CD4-positive, alpha-beta T cell treated with Interleukin-15 for 1 hour (primary cell): ENCODE measurements around the gene NRSN2.
"Not testable (repeated sequence)": the region's sequence is repeated elsewhere in the genome, so short reads cannot be mapped to it uniquely, and the experiment has no call there.

Source experiments
- DNase-seq: peaks from one replicate; pipeline ENCODE4 v3.0.0-alpha.2; 2020

Gene NRSN2

GRCh38 chr20:325889-326644 is 20.8 kb upstream of the NRSN2 start:
- DNase-seq, result peak; percentile 50

GRCh38 chr20:326645-327185 is 20.2 kb upstream of the NRSN2 start:
- DNase-seq, result no peak

DNA sequence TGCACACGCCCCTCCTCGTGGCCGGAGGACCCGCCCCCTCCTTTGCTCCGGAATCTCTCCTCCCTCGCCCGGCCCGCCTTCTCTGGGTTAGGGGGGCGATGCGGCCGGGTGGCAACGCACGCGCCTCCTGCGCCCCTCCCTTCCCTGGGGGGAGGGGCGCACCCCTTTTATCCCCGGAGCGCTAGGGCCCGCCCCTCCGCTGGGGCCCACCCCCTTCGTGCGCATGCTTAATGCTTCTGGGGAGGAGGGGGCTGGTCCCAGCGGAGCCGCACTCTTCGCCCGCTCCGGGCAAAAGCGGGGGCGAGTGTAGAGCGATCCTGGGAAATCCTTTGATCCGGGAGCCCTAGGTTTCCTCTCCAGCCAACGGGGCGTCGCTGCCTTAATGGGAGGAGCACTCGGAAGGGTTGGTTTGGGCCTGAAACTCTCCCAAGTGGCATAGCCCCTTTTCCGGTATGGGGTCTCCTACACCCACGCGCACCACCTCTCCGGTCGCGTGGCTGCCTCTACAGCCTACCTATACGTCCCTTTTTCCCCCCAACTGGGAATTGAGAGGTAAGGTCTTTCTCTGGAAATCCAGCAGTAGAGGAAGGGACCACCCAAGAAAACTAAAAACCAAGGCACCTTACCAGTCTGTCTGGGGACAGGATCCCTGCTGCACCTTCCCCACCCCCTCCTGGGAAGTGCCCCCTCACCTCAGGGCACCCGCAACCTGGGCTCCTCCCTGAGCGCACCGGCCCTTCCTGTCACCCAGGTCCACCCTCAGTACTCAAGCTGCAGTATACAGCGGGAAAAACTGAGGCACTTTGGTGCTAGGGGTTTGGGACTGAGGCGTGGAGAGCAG is 19.5 kb upstream of the NRSN2 start:
- DNase-seq, result peak; percentile 82

GRCh38 chr20:328027-328974 is 18.6 kb upstream of the NRSN2 start:
- DNase-seq, result no peak

DNA sequence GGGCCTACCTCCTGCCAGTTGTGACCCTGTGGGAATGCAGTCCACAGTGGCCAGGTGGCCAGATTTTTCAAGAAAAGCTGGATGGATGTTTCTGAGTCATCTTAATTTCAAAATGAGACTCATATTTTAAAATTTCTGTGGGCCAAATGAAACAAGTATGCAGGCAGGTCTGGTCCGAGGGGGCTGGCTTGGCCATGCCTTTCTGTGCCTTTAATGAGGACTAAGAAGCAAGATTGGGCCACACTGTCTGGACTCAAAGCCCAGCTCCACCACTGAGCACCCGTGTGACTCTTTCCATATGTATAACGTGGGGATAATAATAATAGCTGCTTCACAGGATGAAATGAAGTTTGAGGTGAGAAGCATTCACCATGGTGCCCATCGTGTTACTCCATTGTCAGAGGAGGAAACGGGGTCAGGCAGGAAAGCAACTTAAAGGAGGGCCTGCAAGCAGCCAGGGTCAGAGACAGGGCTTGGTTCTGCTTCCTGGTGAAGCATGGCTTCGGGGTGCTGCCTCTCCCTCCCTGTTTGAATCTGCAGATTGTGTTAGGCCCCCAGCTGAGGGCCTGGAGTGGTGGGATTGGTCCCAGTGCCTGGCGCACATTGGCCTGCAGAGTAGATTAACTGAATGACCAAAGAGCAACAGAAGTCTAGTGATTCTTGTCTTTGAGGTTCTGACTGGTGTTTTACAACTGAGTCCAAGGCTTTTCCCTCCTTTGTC is 17.8 kb upstream of the NRSN2 start:
- no peak for DNase-seq

DNA sequence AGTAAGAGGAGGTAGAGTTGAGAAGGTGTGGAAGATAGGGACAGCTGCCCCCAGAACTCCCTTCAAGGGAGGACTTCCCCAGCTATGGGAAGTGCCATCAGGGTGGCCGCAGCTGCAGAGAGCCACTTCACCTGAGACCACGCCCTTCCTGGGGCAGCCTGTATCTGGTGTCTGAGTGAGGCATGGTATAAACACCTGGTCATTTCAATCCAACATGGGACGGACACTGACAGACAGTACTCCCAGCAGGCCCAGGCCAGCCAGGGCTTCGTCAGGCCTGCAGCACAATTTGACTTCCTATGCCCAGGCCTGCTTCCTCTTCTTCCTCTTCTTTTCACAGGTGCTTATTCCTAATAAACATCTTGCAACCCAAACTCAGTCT is 17.1 kb upstream of the NRSN2 start:
- DNase-seq, result no peak

DNA sequence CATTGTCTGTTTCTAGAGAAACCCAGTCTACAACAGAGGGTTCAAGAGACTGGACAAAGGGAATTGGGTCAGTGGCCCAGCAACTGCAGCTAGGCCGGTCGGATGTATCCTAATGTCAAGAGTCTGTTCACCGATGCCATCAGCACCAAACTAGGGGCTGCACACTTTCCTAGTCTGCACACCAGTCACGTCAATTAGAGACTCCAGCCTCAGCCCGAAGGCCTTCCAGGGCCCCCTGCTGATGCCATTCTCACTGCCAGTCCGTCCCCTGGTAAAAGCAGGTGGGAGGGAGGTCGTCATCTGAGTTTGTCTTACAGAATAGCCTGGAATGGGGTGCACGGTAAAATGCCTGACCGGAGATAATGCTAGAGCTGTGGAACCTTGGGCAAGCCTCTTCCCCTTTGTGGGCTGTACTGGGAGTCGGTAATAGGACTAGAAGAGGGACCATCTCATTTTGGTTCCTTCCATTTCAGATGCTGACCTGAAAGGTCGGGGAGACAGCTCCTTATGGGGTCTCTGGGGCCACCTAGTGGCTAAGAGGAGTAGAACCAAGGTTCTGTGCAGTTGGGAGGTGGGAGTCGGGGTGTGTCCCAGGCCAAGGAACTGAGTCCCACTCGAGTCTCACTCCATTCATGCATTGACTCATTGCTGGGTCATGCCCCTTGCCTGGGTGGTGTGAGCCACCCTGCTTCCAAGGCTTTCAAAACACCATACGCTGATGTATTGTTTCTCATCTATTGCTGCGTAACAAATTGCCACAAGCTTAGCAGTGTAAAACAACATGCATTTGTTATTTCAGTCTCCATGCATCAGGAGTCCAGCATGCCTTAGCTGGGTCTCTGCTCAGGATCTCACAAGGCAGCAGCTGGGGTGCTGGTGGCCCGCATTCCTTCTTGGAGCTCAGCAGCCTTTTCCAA is 16.4 kb upstream of the NRSN2 start:
- DNase-seq, result peak; percentile 69

GRCh38 chr20:334578-334977 is 12.3 kb upstream of the NRSN2 start:
- no peak for DNase-seq

DNA sequence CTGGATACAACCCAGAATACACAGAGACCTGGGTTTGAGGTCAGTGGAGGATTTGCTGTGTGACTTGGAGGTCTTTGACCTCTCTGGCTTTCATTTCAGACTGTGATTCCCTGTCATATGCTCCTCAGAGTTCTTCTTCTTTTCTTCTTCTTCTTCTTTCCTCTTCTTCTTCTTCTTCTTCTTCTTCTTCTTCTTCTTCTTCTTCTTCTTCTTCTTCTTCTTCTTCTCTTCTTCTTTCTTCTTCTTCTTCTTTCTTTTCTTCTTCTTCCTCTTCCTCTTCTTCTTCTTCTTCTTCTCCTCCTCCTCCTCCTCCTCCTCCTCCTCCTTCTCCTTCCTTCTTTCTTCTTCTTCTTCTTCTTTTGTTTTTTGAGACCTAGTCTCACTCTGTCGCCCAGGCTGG is 10.9 kb upstream of the NRSN2 start:
- DNase-seq, result not testable (repeated sequence)

GRCh38 chr20:341682-342081 is 5.2 kb upstream of the NRSN2 start:
- no peak for DNase-seq

- DNase-seq, result no peak
Observed at GRCh38 chr20:343107-343506, 3.8 kb upstream of the NRSN2 start.

- no peak for DNase-seq
Observed at GRCh38 chr20:346033-346639, 775 bp upstream of the NRSN2 start.

DNA sequence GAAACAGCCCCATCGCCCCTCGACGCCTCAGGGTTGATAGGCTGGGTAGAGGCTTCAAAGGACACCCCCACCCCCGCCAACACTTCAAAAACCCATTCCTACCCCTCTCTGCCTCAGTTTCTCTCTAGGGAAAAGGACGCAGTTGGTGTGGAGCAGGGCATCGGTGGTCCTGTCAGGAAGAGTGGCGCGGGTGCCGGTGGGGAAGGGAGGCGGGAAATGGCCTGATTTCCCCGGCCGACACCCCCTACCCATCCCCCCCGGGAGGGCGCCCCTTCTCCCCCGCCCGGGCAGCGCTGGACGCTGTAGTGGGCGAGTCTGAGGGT is 367 bp downstream of the NRSN2 start:
- DNase-seq, result no peak

DNA sequence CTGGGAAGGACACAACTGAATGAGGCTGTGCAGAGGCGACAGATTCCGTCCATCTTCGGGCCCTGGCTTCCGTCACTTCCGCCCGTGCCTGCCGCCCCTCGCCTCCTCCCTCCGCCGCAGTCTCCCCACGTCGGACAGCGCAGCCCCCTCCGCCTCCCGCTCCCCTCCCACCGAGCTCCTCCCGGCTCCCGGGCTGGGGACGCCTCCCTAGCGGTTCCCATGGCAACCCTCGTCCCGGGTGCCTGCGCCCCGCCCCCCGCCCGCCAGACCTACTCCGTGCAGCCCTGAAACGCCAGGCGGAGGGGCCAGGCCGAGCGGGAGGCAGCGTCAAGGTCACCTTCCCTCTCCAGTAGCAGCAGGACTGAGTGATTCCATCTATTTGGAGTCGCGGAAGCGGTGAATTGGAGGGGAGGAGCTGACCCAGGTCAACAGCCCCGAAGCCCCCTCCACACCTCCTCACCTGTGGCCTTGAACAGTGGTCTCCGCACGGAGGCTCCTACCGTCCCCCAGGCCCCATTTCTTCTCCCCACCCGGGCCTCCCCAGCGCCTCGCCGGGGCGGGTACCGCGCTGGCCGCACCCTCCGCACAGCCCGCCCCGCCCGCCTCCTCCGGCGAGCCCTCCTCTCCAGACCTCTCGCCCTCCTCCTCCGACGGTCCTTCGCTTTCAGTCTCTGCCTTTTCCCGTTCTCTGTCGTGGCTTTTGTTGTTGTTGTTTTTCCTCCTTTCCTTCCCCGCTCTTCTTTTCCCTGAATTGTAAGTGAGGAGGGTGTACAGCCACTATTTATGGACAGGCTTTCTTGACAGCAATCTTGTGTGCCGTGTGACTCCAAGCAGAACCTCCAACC is 951 bp downstream of the NRSN2 start:
- peak; percentile 73 for DNase-seq

GRCh38 chr20:348972-349841 is 2.3 kb downstream of the NRSN2 start:
- no peak for DNase-seq

GRCh38 chr20:353166-353565 is 6.3 kb downstream of the NRSN2 start:
- no peak for DNase-seq

DNA sequence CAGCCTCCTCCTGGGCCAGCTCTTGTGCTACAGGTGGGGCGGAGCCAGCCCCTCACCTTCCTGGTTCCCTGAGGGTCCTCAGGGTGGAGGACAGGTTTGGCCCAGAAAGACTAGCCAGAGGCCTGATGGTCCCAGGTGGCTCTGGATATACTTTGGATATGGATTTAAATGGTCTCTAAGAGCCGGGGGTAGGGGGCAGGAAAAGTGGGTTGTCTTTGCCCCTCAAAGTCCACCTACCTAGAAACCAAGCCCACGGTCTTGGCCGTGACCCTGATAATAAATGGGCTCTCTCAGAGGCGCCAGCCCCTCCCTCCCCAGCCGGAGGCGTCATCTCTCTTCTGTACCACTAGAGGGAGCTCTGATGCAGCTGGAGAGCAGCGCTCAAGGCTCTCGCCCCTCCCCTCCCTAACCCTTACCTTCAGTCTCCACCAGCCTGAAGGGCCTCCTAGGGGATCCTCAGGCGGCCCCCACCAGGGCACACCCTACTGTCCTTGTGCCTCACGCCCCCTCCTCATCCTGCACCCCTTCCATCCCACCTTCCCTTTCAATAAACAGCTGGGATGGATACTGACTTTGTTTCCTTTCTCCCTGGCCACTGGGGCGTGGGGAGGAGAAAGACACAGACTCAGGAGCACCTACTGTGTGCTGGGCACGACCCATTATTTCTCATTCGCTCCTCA is 7.5 kb downstream of the NRSN2 start:
- DNase-seq, result peak; percentile 80

DNA sequence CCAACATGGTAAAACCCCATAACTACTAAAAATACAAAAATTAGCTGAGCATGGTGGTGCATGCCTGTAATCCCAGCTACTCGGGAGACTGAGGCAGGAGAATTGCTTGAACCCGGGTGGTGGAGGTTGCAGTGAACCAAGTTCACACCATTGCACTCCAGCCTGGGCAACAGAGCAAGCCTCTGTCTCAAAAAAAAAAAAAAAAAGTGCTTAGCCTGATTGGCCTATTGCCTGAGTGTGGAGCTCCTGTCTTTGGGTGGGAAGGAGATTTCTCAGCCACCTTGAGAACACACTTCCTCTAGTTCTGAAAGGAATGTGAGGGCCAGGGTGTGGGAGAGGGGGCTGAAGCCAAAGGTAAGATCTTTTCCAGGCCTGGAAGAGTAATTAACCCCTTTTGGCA is 9.2 kb downstream of the NRSN2 start:
- DNase-seq, result not testable (repeated sequence)
